ENCODE measurements around the gene CCL24. TPM values are rescaled to one million over a fixed set of nuclear protein-coding genes. Genes with fewer than 3 reads are reported as not detected.

CCL24 gene
- total and polyA plus RNA-seq, 2 donors from 2014 or later (not counting 2 experiments from before 2014, with no cell fraction given): not detected

Other genes starting within 250 kb of the CCL24 start
- gene HIP1, start 74.9 kb downstream of the CCL24 start, total RNA-seq: 15.8 and 16.0 TPM in 2 replicates
- gene HIP1, start 74.9 kb downstream of the CCL24 start, polyA plus RNA-seq: 4.4 and 5.1 TPM in 2 replicates
- not detected in 2 replicates for gene CCL26, start 41.6 kb downstream of the CCL24 start, total RNA-seq
- not detected in 2 replicates for gene CCL26, start 41.6 kb downstream of the CCL24 start, polyA plus RNA-seq
- 26.2 and 30.4 TPM in 2 replicates for gene RHBDD2, start 65.2 kb upstream of the CCL24 start, total RNA-seq
- 37.6 and 47.1 TPM in 2 replicates for gene RHBDD2, start 65.2 kb upstream of the CCL24 start, polyA plus RNA-seq
- 44.7 and 45.4 TPM in 2 replicates for gene POR, start 101.3 kb upstream of the CCL24 start, total RNA-seq
- 44.0 and 44.5 TPM in 2 replicates for gene POR, start 101.3 kb upstream of the CCL24 start, polyA plus RNA-seq
- 21.4 and 21.7 TPM in 2 replicates for gene TMEM120A, start 180.8 kb upstream of the CCL24 start, total RNA-seq
- 38.7 and 44.2 TPM in 2 replicates for gene TMEM120A, start 180.8 kb upstream of the CCL24 start, polyA plus RNA-seq
- gene STYXL1, start 234.2 kb upstream of the CCL24 start, total RNA-seq: 37.8 and 51.5 TPM in 2 replicates
- gene STYXL1, start 234.2 kb upstream of the CCL24 start, polyA plus RNA-seq: 54.2 and 61.4 TPM in 2 replicates
- gene MDH2, start 234.3 kb upstream of the CCL24 start, total RNA-seq: 131 and 147 TPM in 2 replicates
- 237 and 266 TPM in 2 replicates for gene MDH2, start 234.3 kb upstream of the CCL24 start, polyA plus RNA-seq